Tibial nerve (tissue), 4 donors: Measurements from ENCODE around the gene C3orf33. TPM values are rescaled to one million over a fixed set of nuclear protein-coding genes. Genes with fewer than 3 reads are reported as not detected.
A peak's percentile ranks its signal among the peaks of the same experiment; 100 is the strongest.

ENCODE experiments used
- DNase-seq, 2 donors: peaks; one replicate each; pipeline ENCODE4 v3.0.0-alpha.2; 2019; ENCODE audit warnings: low spot score in 2 of 2
- H3K27ac ChIP-seq, 4 donors: fragments of 200-600 bp; sonication (generic) in 3 of 4; one replicate each; pipeline ENCODE4 v1.5.1; 2017 to 2019; ENCODE audit warnings: mild to moderate bottlenecking in 1 of 4
- H3K27me3 ChIP-seq, 2 donors: fragments of 200-600 bp; sonication (generic) in 1 of 2; one replicate each; pipeline versions ENCODE4 v1.5.1 to v1.6.0; 2017 to 2019
- H3K36me3 ChIP-seq, 3 donors: fragments of 200-600 bp; sonication (generic); one replicate each; pipeline ENCODE4 v1.5.1; 2018 to 2019
- H3K4me1 ChIP-seq, 4 donors: fragments of 200-600 bp; sonication (generic) in 3 of 4; one replicate each; pipeline ENCODE4 v1.5.1; 2017 to 2019
- H3K4me3 ChIP-seq, 4 donors: fragments of 200-600 bp; sonication (generic) in 3 of 4; one replicate each; pipeline ENCODE4 v1.5.1; 2017 to 2019; ENCODE audit warnings: mild to moderate bottlenecking in 1 of 4, moderate library complexity in 1 of 4
- H3K9me3 ChIP-seq, 4 donors: fragments of 200-600 bp; sonication (generic) in 3 of 4; one replicate each; pipeline ENCODE4 v1.5.1; 2017 to 2019
- EP300 ChIP-seq, 2 donors: sonication (generic); formaldehyde crosslinking; IDR thresholded peaks; one replicate each; pipeline ENCODE4 v1.6.1; 2017; ENCODE audit warnings: antibody characterized with exemption in 2 of 2, mild to moderate bottlenecking in 1 of 2
- POLR2A ChIP-seq, 2 donors: fragments of 450-650 bp; IDR thresholded peaks; one replicate each; pipeline ENCODE4 v1.6.1; 2017; ENCODE audit warnings: antibody characterized with exemption in 2 of 2, mild to moderate bottlenecking in 2 of 2, moderate library complexity in 2 of 2
- WGBS, 2 donors: methylation state at CpG; one replicate each; pipeline ENCODE4 v1.1.5; 2018; 5-methylcytosine and 5-hydroxymethylcytosine counted together
- total RNA-seq, 4 donors: library from RNA; depleted of rRNA; stranded (reverse); fragments of >200 nt; gene quantifications; one replicate each; pipeline ENCODE4 v1.1.0, GENCODE V29; 2016
- TF ChIP-seq, protein P1 (sequence below), 5 experiments: fragments of 200-600 bp in 3 of 5; fragments of 450-650 bp in 2 of 5; sonication (generic) in 3 of 5; IDR thresholded peaks; one replicate each; pipeline ENCODE4 v1.5.1; 2016 to 2019; ENCODE audit warnings: antibody characterized with exemption in 5 of 5, mild to moderate bottlenecking in 3 of 5, moderate library complexity in 2 of 5

Gene C3orf33
- total RNA-seq, 4 donors from 2014 or later: 1.4 to 5.9 (median 3.4) TPM

DNA sequence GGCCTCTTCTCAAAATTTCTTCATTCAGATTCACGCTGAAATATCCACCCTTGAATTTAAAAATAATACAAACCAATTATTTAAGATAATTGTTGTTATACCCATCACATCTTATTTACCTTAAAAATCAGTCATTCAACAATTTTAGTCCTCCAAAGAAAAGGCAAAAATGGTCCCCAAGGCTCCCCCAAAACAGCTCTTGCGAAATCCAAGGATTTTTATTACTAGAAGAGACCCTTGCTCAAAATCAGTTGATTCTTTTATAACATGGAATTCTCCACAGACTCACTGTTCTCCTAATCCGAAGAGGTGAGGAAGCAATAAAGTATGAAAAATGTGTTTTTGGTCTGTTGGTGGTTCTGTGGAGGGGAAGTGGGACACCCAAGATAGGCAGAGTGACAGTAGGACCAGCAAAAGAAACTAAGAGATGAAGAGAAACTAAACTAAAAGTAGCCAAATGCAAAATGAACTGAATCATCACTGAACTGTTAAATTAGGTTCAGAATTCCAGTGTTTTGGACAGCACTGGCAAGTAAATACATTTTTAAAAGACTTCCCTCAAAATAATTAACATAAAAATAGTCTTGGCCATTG lies 42.1 kb downstream of the C3orf33 start:
- peaks cover 0 to 56% (median 0%) of the 10 kb centered on the region in 3 donors for H3K36me3 ChIP-seq
- 82 to 83% methylated on average over 3 of the region's 3 CpGs for WGBS, 2 donors
- H3K27me3 ChIP-seq: no peaks in the 10 kb centered on the region
- no peaks in the 10 kb centered on the region for H3K9me3 ChIP-seq
- no peak overlapping the region for H3K27ac ChIP-seq
- no peak for DNase-seq
- no peaks in the 10 kb centered on the region for H3K4me1 ChIP-seq
- TF ChIP-seq, protein P1, sequence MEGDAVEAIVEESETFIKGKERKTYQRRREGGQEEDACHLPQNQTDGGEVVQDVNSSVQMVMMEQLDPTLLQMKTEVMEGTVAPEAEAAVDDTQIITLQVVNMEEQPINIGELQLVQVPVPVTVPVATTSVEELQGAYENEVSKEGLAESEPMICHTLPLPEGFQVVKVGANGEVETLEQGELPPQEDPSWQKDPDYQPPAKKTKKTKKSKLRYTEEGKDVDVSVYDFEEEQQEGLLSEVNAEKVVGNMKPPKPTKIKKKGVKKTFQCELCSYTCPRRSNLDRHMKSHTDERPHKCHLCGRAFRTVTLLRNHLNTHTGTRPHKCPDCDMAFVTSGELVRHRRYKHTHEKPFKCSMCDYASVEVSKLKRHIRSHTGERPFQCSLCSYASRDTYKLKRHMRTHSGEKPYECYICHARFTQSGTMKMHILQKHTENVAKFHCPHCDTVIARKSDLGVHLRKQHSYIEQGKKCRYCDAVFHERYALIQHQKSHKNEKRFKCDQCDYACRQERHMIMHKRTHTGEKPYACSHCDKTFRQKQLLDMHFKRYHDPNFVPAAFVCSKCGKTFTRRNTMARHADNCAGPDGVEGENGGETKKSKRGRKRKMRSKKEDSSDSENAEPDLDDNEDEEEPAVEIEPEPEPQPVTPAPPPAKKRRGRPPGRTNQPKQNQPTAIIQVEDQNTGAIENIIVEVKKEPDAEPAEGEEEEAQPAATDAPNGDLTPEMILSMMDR (IDR thresholded peaks at IDR 0.05): no peak
- TF ChIP-seq EP300 (IDR thresholded peaks at IDR 0.05) (no peak), POLR2A (IDR thresholded peaks at IDR 0.05) (no peak)
- no peak overlapping the region for H3K4me3 ChIP-seq

DNA sequence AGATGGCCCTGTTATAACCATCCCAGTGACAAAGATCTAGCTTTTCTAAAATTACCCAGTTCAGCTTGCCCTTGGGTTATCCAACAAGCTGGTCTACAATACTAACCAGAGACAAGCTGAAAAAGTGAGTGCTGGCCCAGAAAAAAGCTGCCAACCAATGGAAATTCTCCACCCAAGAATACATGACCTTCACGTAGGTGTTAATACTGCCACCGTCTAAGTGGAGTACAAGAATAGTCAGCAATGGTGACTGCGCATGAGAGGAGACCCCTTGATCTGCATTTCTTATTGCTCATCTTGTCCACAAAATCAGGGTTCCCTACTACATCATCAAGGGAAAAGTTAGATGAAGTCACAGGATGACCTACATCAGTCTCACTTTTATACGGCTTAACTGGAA lies 45.4 kb downstream of the C3orf33 start:
- TF ChIP-seq POLR2A (IDR thresholded peaks at IDR 0.05): no peak
- no peak for DNase-seq
- Histone ChIP-seq H3K9me3 (no peaks in the 10 kb centered on the region), H3K36me3 (peaks cover 0 to 64% (median 0%) of the 10 kb centered on the region in 3 donors), H3K4me1 (no peaks in the 10 kb centered on the region), H3K4me3 (no peak overlapping the region), H3K27me3 (no peaks in the 10 kb centered on the region), H3K27ac (no peak overlapping the region)
- WGBS, 2 donors: 90 to 93% methylated on average over 4 of the region's 4 CpGs

DNA sequence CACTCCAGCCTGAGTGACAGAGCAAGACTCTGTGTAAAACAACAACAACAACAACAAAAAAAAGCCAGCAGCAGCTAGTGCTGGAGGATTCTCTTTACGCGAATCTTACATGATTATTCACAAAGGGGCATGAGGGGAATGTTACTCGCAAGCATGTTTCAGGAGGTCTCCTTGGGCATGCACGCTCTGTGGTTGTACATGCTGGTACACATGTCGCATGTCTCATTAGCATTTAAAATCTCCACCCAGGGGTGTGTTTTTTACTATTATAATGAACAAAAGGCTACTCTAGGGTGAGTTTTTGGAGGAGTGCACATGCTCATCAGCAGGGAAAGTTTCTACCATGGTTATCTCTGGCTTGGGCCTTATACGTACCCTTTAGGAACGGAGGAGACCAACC lies 48.5 kb downstream of the C3orf33 start:
- Histone ChIP-seq H3K4me1 (no peaks in the 10 kb centered on the region), H3K9me3 (no peaks in the 10 kb centered on the region), H3K36me3 (peaks cover 0 to 50% (median 0%) of the 10 kb centered on the region in 3 donors), H3K27me3 (no peaks in the 10 kb centered on the region), H3K4me3 (no peak overlapping the region), H3K27ac (no peak overlapping the region)
- TF ChIP-seq POLR2A (IDR thresholded peaks at IDR 0.05): no peak
- TF ChIP-seq, protein P1 (IDR thresholded peaks at IDR 0.05): no peak
- TF ChIP-seq EP300 (IDR thresholded peaks at IDR 0.05): no peak
- no peak for DNase-seq
- 87 to 97% methylated on average over 7 of the region's 7 CpGs for WGBS, 2 donors

DNA sequence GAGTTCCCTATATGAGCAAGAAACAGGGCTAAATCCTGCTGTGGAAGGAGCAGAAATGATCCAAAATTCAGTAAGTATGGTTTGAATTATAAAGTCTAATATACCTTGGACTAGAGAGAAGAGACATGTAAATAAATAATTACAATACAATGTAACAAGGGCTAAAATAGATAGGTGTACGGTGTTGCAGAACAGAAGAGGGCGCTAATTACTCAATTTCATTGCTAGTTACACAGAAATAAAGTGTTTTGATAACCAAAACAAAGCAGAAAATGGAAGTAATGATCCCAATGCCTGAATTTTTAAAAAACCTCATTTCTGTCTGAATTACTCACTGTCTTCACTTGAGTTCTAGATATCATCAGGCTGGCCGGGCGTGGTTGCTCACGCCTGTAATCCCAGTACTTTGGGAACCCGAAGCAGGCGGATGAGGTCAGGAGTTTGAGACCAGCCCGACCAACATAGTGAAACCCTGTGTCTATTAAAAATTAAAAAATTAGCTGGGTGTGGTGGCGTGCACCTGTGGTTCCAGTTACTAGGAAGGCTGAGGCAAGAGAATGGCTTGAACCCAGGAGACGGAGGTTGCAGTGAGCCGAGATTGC lies 52.9 kb downstream of the C3orf33 start:
- Histone ChIP-seq H3K4me3 (no peak overlapping the region), H3K9me3 (no peaks in the 10 kb centered on the region), H3K27ac (no peak overlapping the region), H3K4me1 (peaks cover 0 to 3% (median 0%) of the 10 kb centered on the region in 4 donors), H3K36me3 (peaks cover 0 to 15% (median 0%) of the 10 kb centered on the region in 3 donors), H3K27me3 (no peaks in the 10 kb centered on the region)
- DNase-seq: no peak
- TF ChIP-seq, protein P1 (IDR thresholded peaks at IDR 0.05): peak in 1 of 5 experiments; percentile 5
- no peak for TF ChIP-seq POLR2A (IDR thresholded peaks at IDR 0.05)
- 78 to 83% methylated on average over 11 of the region's 11 CpGs for WGBS, 2 donors

DNA sequence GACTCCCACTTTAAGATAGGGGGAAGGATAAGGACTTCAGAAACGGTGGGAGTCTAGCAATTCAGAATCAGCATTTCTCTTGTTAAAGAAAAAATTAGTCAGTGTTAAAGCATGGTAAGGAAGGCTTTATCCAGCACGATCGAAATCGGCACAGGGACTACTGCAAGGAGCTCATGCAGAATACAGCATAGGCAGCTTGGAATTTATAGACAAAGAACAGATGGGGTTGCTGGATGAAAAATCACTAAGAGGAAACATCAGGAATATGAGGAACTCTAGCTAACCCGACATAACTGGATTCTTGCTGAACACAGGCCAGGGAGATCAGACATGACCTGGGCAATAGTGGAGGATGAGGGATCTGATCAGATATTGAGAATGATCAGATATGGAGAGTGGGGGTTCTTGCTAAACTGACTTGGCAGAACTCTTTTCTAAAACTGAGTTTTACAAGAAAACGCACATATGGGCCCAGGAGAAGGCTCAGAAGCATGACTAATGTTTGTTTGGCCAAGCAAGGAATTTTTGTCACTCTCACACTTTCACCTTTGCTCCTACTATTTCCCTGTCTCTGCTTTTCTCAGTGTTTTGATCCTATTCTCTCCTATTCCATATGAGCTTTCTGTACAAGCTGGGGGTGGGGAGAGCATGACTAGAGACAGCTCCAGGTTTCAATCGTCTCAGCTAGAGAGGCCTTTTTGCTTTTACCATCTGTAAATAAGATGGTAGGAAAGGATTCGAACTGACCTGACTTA lies 57.3 kb downstream of the C3orf33 start:
- no peaks in the 10 kb centered on the region for H3K27me3 ChIP-seq
- peaks cover 0 to 14% (median 0%) of the 10 kb centered on the region in 4 donors for H3K4me1 ChIP-seq
- no peaks in the 10 kb centered on the region for H3K9me3 ChIP-seq
- no peak for DNase-seq
- no peak overlapping the region for H3K4me3 ChIP-seq
- no peak overlapping the region for H3K27ac ChIP-seq
- TF ChIP-seq, protein P1 (IDR thresholded peaks at IDR 0.05): no peak
- TF ChIP-seq POLR2A (IDR thresholded peaks at IDR 0.05) (no peak), EP300 (IDR thresholded peaks at IDR 0.05) (no peak)
- no peaks in the 10 kb centered on the region for H3K36me3 ChIP-seq
- WGBS, 2 donors: 60 to 65% methylated on average over 8 of the region's 8 CpGs
